Measurements from ENCODE around the gene TLX1.
A peak's percentile ranks its signal among the peaks of the same experiment; 100 is the strongest.

The TLX1 gene

GRCh38 chr10:101130984-101131961 lies at the start of gene TLX1:
Gene TLX1, plus strand, starts transcription at chr10:101131300. Its CDS starts 242 bp downstream, at chr10:101131542.
- Histone ChIP-seq H3K4me3 (ENCODE audit: low read depth, low read length) (peak within 1 kb of the TSS; percentile 28; the same call in 1 of the 2 replicates), H3K9me3 (ENCODE audit: control insufficient read depth, insufficient read depth, low read length) (no peaks in the 10 kb centered on the region), H3K27me3 (ENCODE audit: control insufficient read depth, insufficient read depth, low read length) (peaks cover 100% of the 10 kb centered on the region), H3K36me3 (ENCODE audit: control insufficient read depth, insufficient read depth, low read length) (no peaks in the 10 kb centered on the region), H3K27ac (ENCODE audit: low read depth, low read length) (no peak within 1 kb of the TSS), H3K9ac (ENCODE audit: low read depth, low read length) (no peak within 1 kb of the TSS), H3K4me1 (ENCODE audit: control insufficient read depth, insufficient read depth, low read length) (0 out of 2 replicates have a peak, but pooled peaks cover 6% of the 10 kb centered on the region)

GRCh38 chr10:101085846-101086245 lies 45.3 kb upstream of the TLX1 start:
- Histone ChIP-seq H3K36me3 (ENCODE audit: control insufficient read depth, insufficient read depth, low read length) (no peaks in the 10 kb centered on the region), H3K4me3 (ENCODE audit: low read depth, low read length) (no peak overlapping the region), H3K27me3 (ENCODE audit: control insufficient read depth, insufficient read depth, low read length) (peaks cover 35% of the 10 kb centered on the region), H3K4me1 (ENCODE audit: control insufficient read depth, insufficient read depth, low read length) (no peaks in the 10 kb centered on the region), H3K27ac (ENCODE audit: low read depth, low read length) (no peak overlapping the region), H3K9me3 (ENCODE audit: control insufficient read depth, insufficient read depth, low read length) (no peaks in the 10 kb centered on the region), H3K9ac (ENCODE audit: low read depth, low read length) (no peak overlapping the region)

GRCh38 chr10:101087376-101087775 lies 43.7 kb upstream of the TLX1 start:
- Histone ChIP-seq H3K36me3 (ENCODE audit: control insufficient read depth, insufficient read depth, low read length) (no peaks in the 10 kb centered on the region), H3K9me3 (ENCODE audit: control insufficient read depth, insufficient read depth, low read length) (no peaks in the 10 kb centered on the region), H3K27me3 (ENCODE audit: control insufficient read depth, insufficient read depth, low read length) (peaks cover 29% of the 10 kb centered on the region), H3K4me1 (ENCODE audit: control insufficient read depth, insufficient read depth, low read length) (no peaks in the 10 kb centered on the region), H3K4me3 (ENCODE audit: low read depth, low read length) (no peak overlapping the region), H3K27ac (ENCODE audit: low read depth, low read length) (no peak overlapping the region), H3K9ac (ENCODE audit: low read depth, low read length) (no peak overlapping the region)

GRCh38 chr10:101087965-101088364 lies 43.1 kb upstream of the TLX1 start:
- Histone ChIP-seq H3K27ac (ENCODE audit: low read depth, low read length) (no peak overlapping the region), H3K9me3 (ENCODE audit: control insufficient read depth, insufficient read depth, low read length) (no peaks in the 10 kb centered on the region), H3K4me1 (ENCODE audit: control insufficient read depth, insufficient read depth, low read length) (no peaks in the 10 kb centered on the region; the same call in 1 of the 2 replicates), H3K9ac (ENCODE audit: low read depth, low read length) (no peak overlapping the region), H3K36me3 (ENCODE audit: control insufficient read depth, insufficient read depth, low read length) (no peaks in the 10 kb centered on the region), H3K4me3 (ENCODE audit: low read depth, low read length) (no peak overlapping the region), H3K27me3 (ENCODE audit: control insufficient read depth, insufficient read depth, low read length) (peaks cover 28% of the 10 kb centered on the region)

- Histone ChIP-seq H3K27ac (ENCODE audit: low read depth, low read length) (no peak overlapping the region), H3K4me1 (ENCODE audit: control insufficient read depth, insufficient read depth, low read length) (no peaks in the 10 kb centered on the region; the same call in 1 of the 2 replicates), H3K9ac (ENCODE audit: low read depth, low read length) (no peak overlapping the region), H3K4me3 (ENCODE audit: low read depth, low read length) (no peak overlapping the region), H3K27me3 (ENCODE audit: control insufficient read depth, insufficient read depth, low read length) (peaks cover 27% of the 10 kb centered on the region), H3K9me3 (ENCODE audit: control insufficient read depth, insufficient read depth, low read length) (no peaks in the 10 kb centered on the region), H3K36me3 (ENCODE audit: control insufficient read depth, insufficient read depth, low read length) (no peaks in the 10 kb centered on the region)
Observed at GRCh38 chr10:101089520-101090299, 41.4 kb upstream of the TLX1 start.

GRCh38 chr10:101090597-101090996 lies 40.5 kb upstream of the TLX1 start:
- H3K27ac ChIP-seq (ENCODE audit: low read depth, low read length): no peak overlapping the region
- no peaks in the 10 kb centered on the region for H3K9me3 ChIP-seq (ENCODE audit: control insufficient read depth, insufficient read depth, low read length)
- no peak overlapping the region for H3K9ac ChIP-seq (ENCODE audit: low read depth, low read length)
- H3K4me3 ChIP-seq (ENCODE audit: low read depth, low read length): no peak overlapping the region
- H3K27me3 ChIP-seq (ENCODE audit: control insufficient read depth, insufficient read depth, low read length): peaks cover 26% of the 10 kb centered on the region
- H3K4me1 ChIP-seq (ENCODE audit: control insufficient read depth, insufficient read depth, low read length): no peaks in the 10 kb centered on the region; the same call in 1 of the 2 replicates
- H3K36me3 ChIP-seq (ENCODE audit: control insufficient read depth, insufficient read depth, low read length): no peaks in the 10 kb centered on the region

- peaks cover 28% of the 10 kb centered on the region for H3K27me3 ChIP-seq (ENCODE audit: control insufficient read depth, insufficient read depth, low read length)
Observed at GRCh38 chr10:101091546-101092290, 39.4 kb upstream of the TLX1 start.

GRCh38 chr10:101092881-101093354 lies 38.2 kb upstream of the TLX1 start:
- Histone ChIP-seq H3K27ac (ENCODE audit: low read depth, low read length) (no peak overlapping the region), H3K4me1 (ENCODE audit: control insufficient read depth, insufficient read depth, low read length) (peaks cover 2% of the 10 kb centered on the region; the same call in 1 of the 2 replicates), H3K9ac (ENCODE audit: low read depth, low read length) (no peak overlapping the region), H3K36me3 (ENCODE audit: control insufficient read depth, insufficient read depth, low read length) (no peaks in the 10 kb centered on the region), H3K4me3 (ENCODE audit: low read depth, low read length) (no peak overlapping the region), H3K9me3 (ENCODE audit: control insufficient read depth, insufficient read depth, low read length) (no peaks in the 10 kb centered on the region), H3K27me3 (ENCODE audit: control insufficient read depth, insufficient read depth, low read length) (peaks cover 31% of the 10 kb centered on the region)

More at GRCh38 chr10:101091546-101092290, 39.4 kb upstream of the TLX1 start:
- Histone ChIP-seq H3K4me3 (ENCODE audit: low read depth, low read length) (no peak overlapping the region), H3K9ac (ENCODE audit: low read depth, low read length) (no peak overlapping the region), H3K27ac (ENCODE audit: low read depth, low read length) (no peak overlapping the region), H3K36me3 (ENCODE audit: control insufficient read depth, insufficient read depth, low read length) (no peaks in the 10 kb centered on the region), H3K4me1 (ENCODE audit: control insufficient read depth, insufficient read depth, low read length) (peaks cover 2% of the 10 kb centered on the region; the same call in 1 of the 2 replicates), H3K9me3 (ENCODE audit: control insufficient read depth, insufficient read depth, low read length) (no peaks in the 10 kb centered on the region)

- H3K4me1 ChIP-seq (ENCODE audit: control insufficient read depth, insufficient read depth, low read length): peaks cover 2% of the 10 kb centered on the region; the same call in 1 of the 2 replicates
- H3K9me3 ChIP-seq (ENCODE audit: control insufficient read depth, insufficient read depth, low read length): no peaks in the 10 kb centered on the region
- no peak overlapping the region for H3K4me3 ChIP-seq (ENCODE audit: low read depth, low read length)
- H3K27ac ChIP-seq (ENCODE audit: low read depth, low read length): no peak overlapping the region
- H3K9ac ChIP-seq (ENCODE audit: low read depth, low read length): no peak overlapping the region
- no peaks in the 10 kb centered on the region for H3K36me3 ChIP-seq (ENCODE audit: control insufficient read depth, insufficient read depth, low read length)
- H3K27me3 ChIP-seq (ENCODE audit: control insufficient read depth, insufficient read depth, low read length): peaks cover 33% of the 10 kb centered on the region
Observed at GRCh38 chr10:101094121-101094879, 36.8 kb upstream of the TLX1 start.

GRCh38 chr10:101095004-101095403 lies 36.1 kb upstream of the TLX1 start:
- Histone ChIP-seq H3K36me3 (ENCODE audit: control insufficient read depth, insufficient read depth, low read length) (no peaks in the 10 kb centered on the region), H3K9ac (ENCODE audit: low read depth, low read length) (no peak overlapping the region), H3K4me3 (ENCODE audit: low read depth, low read length) (no peak overlapping the region), H3K27ac (ENCODE audit: low read depth, low read length) (no peak overlapping the region), H3K9me3 (ENCODE audit: control insufficient read depth, insufficient read depth, low read length) (no peaks in the 10 kb centered on the region), H3K4me1 (ENCODE audit: control insufficient read depth, insufficient read depth, low read length) (peaks cover 2% of the 10 kb centered on the region; the same call in 1 of the 2 replicates), H3K27me3 (ENCODE audit: control insufficient read depth, insufficient read depth, low read length) (peaks cover 40% of the 10 kb centered on the region)
